Stimulated activated CD8-positive, alpha-beta memory T cell treated with anti-CD3 and anti-CD28 coated beads, Interleukin-2, amount 100 ng/mL, for 1 hour (primary cell): ENCODE measurements around the gene PLCB4.

Experiments
- DNase-seq, 2 donors: peaks; one replicate each; pipeline ENCODE4 v3.0.0-alpha.2; 2020; ENCODE audit warnings: low read depth in 2 of 2

PLCB4 gene

GRCh38 chr20:9447182-9447581, 378.3 kb downstream of the PLCB4 start:
- DNase-seq = no peak

DNA sequence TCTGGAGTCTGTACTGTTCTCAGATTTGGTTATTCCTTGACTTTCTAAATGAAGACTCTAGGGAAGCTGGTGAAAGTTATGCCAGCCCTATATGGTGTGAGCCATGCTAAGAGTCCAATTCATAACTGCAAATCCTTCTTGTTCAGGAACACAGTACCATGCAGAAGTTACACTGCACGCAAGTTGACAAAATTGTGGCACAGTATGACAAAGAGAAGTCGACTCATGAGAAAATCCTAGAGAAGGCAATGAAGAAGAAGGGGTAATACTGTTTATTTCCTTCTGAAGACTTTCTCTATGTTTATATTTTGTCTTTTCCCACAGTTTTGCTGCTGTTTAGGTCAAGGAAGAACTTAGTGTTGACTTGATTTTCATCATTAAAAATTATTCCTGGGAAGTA, 384.3 kb downstream of the PLCB4 start:
- DNase-seq = no peak

DNA sequence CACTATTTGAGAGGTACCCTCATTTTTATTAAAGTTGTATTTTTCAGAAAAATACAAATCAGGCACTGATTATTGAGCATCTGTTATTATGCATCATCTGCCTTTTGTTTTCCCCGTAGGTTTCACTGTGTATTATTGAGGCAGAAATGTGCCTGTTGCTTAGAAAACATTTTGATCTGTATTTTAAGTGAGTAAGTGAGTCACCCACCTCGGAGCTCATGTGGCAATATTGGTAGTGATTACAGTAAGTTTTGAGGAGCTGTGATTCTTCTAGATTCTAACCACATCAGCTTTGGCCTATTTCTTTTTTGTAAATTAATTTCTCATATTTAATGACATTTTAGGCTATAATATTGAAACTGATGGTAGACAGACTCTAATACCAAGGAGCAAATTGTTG, 385.9 kb downstream of the PLCB4 start:
- no peak for DNase-seq

GRCh38 chr20:9457136-9457535, 388.2 kb downstream of the PLCB4 start:
- no peak for DNase-seq

GRCh38 chr20:9458138-9458796, 389.4 kb downstream of the PLCB4 start:
- no peak for DNase-seq

DNA sequence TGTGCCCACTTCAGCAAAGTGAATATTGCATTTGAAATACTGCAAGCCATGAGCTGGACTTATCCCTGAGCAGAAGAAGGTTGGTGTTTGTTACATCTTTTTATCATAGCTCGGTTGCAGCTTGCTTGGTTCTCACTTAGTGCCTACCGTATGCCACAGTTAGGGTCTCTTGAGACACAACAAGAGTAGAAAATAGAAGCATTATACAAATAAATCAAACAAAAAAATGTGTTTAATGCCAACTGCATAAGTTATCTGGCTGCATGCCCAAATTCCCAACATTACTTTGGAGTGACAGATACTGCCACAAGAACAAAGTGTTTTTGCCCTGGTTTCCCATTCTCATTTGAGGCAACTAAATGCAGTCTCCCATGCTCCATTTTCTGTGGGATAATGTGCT, 391.6 kb downstream of the PLCB4 start:
- DNase-seq = no peak

- no peak for DNase-seq
Measured at GRCh38 chr20:9467995-9468394, 399.1 kb downstream of the PLCB4 start.

DNA sequence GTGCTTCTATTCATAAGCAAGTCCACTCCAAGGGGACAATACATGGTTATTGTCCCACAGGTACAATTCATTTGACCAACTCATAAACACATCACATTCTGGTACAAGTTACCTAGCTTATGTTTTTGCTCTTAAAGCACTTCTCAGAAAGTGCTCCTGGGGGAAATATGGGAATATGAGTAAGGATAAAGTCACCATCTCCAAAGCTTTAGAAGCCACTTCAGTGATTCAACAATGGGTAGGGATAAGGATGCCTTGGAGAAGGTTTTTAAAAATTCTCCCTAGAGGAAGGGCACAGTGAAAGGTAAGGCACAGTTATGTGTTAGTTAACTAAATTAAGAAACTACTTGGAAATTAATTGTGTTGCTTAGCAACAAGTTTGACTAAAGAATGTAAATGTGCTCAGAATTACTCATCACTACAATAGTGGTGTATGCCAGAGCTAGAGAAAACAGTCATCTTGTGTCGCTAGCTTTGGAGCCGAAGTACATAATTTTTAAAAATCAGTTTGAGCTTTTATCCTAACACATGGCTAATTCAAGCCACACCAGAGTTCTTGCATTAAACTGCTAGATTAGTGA, 406.0 kb downstream of the PLCB4 start:
- no peak for DNase-seq

- no peak for DNase-seq
Measured at GRCh38 chr20:9475456-9475855, 406.6 kb downstream of the PLCB4 start.

DNA sequence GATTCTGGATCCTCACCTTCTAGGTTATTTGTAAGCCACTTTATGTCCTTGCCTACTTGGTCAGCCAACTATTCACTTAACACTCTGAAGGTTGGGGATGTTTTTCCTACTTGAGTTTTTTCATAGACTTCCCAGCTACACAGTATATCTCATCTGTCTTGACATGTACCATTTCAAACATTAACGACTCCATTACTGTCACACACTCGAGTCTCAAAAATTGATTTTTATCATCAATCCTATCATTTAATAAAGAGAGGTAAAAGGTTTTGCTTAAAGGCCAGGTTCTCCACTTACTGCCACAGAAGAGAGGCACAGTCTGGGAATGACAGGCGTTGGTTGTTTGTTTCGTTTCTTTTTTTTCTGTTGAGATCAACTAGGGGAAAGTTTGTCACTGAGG, 407.3 kb downstream of the PLCB4 start:
- DNase-seq = no peak

GRCh38 chr20:9476637-9477036, 407.8 kb downstream of the PLCB4 start:
- no peak for DNase-seq

DNA sequence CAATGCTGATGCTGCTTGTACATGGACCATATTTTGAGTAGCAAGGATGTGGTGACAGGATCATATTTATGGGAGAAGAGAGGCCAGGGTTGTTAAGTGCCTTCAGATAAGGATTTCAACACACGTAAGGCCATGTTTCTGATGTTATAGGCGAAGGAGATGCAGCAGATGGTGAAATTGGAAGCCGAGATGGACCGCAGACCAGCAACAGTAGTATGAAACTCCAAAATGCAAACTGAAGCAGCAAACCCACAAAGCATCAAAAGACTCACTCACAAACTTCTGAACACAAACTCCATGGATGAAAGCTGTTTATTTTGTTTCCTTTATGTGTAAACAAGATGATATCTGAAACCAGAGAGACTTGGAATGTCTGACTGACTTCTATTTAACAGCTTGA, 409.9 kb downstream of the PLCB4 start:
- DNase-seq = no peak

DNA sequence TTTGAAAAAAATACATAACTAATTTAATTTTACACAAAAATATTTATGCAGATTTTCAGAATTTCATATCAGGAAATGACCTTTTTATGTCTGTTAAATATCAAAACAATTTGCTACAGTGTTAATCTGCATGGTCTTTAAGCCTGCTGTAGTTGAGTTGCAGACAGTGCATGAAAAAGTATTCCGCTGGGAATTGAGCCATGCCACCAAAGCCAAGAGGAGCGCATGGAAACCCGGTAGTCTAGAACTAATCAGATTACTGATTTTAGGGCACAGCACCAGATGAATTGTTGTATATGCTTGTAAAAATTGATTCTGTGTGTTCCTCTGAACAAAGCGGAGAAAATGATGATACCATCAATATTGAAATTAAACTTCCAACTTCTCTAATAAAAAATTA, 411.2 kb downstream of the PLCB4 start:
- no peak for DNase-seq

DNA sequence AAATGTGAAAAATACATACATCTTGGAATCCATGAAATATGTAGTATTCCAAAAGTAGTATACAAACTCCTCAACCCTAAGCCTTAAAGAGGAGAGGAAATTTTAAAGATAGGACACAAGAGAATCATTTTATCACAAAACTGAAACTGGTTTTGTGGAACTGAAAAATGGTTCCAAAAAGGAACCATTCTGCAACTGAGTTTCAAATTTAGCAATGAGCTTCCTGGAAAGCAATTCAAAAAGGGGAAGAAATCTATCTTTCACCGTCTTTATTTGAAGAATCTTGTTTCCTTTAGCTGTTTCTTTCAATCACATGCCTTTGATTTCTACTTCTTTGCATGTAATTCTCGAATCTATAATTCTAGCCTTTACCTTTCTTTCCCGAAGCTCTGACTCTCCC, 413.3 kb downstream of the PLCB4 start:
- DNase-seq = no peak

DNA sequence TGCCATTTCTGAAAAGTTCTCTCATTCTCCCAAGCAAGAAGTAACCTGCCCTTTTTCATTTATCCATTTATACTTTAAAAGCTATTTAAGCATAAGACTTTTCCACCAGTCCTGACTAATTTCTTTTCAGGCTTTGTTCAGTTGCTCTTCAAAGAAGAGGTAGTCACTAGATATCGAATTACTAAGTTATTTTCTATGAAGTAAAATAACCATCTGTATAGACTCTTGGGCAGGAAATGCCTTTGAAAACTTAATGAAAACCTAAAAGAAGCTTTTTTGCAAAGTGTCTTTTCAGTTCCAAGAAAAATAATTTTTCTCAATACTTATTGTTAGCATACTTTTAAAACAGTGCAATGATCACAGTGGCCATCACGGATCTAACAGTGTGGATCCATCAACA, 414.2 kb downstream of the PLCB4 start:
- no peak for DNase-seq

GRCh38 chr20:9485614-9486340, 416.9 kb downstream of the PLCB4 start:
- DNase-seq = no peak

DNA sequence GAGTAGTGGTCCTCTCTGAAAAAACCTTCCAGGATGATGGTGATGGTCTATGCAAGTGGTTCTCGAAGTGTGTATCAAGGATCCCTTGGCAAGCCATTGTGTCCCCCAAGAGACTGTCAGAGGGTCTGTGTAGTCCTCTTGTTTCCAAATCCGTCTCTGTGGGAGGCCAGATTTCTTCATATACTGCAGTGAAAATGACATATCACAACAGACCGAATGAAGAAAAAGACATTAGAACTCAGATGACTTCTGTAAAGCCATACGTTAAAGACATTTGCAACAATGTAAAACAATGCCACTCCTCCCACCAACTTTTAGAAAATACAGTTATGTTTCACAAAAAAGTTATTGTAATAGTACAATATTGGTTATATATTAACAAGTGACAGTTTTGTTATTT, 418.3 kb downstream of the PLCB4 start:
- no peak for DNase-seq

DNA sequence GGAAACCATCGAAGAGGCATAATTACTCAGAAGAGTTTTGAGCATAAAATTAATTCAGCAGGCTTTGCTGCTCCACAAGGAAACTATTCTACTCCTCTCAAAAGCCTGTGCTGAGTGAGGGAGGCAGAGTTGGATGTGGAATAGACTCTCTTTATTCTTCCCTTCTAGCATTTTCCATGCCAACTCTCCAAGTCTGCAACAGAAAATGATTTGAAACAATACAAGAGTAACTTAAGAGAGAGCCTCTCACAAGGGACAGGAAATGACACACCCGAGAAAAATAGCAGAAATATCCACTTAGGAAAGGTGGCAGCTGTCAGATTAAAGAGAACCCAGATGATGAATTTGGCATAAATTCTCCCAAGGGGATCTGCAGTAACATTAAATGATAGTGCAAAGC, 419.2 kb downstream of the PLCB4 start:
- no peak for DNase-seq

DNA sequence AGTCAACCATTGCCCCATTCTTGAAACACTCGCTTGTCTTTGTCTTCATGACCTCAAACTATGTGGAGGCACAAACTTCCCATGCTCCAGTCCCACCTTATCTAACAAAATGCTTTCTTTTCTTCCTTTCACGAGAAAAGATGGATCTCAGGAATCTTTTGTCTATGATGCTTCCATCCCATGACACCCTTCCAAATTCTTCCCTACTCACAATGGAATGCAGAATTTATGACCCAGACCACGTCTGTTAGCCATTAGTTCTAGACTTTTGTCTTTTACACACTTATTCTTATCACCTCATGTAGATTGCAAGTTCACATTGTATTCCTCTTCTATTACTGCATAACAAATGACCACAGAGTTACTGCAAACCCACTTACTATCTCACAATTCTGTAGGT, 421.3 kb downstream of the PLCB4 start:
- DNase-seq = no peak

DNA sequence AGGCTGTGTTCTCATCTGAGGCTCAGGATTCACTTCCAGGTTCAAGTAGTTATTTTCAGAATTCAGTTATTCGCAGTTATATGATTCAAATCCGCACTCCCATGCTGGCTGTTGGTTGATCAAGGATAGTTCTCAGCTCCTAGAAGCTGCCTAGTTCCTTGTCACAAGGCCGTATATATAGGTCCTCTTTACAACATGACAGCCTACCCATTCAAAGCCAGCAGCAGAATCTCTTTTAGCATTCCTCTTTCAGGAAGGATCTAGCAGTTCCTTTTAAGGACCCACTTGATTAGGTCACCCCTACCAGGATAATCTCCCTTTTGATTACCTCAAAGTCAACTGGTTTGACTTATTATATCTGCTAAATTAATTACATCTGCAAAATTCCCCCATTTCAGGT, 421.7 kb downstream of the PLCB4 start:
- DNase-seq = no peak

DNA sequence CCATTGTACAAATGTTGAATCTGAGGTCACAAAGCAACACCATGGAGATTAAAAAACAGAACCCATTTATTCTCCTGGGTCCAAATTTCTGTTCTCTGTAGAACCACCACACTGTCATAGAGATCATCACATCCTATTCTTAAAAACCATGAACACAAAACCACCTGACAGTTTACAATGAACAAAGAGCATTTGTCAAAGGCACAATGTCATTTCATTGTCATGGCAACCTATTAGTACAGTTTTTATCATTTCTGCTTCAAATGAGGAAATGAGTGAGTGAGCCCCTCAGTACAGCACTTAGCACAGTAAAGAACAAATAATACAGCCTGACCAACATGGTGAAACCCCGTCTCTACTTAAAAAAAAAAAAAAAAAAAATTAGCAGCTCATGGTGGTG, 422.4 kb downstream of the PLCB4 start:
- DNase-seq = no peak

DNA sequence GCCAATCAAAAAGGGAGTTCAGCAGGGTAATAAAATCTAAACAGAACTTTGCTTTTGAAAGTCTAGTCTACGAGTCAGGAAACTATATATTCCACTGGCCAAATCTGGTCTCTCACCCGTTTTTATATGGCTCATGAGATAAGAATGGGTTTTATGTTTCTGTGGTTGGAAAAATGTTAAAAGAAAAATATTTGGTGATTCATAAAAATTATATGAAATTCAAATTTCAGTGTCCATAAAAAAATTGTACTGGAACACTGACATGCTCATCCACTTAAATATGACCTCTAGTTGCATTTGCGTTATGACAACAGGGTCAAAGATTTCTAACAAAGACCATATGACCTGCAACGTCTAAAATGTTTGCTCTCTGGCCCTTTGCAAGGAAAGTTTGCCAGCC, 423.2 kb downstream of the PLCB4 start:
- DNase-seq = no peak

GRCh38 chr20:9493803-9494202, 424.9 kb downstream of the PLCB4 start:
- no peak for DNase-seq
